Lower lobe of right lung (tissue), 2 donors: ENCODE results near the gene OLFM3. TPM values are rescaled to one million over a fixed set of nuclear protein-coding genes. Genes with fewer than 3 reads are reported as not detected.

ENCODE experiments used
- ATAC-seq, 2 donors: fragments of 200-7000 bp; cut with Tn5 transposase; one replicate each; pipeline ENCODE4 v1.9.1; 2020 to 2022; ENCODE audit warnings: mild to moderate bottlenecking in 2 of 2, moderate library complexity in 2 of 2
- DNase-seq: peaks from one replicate; pipeline ENCODE4 v3.0.0-alpha.2; 2020
- H3K27ac ChIP-seq: fragments of 200-600 bp; one replicate; pipeline ENCODE4 v1.8.0; 2022
- H3K27me3 ChIP-seq: fragments of 200-600 bp; one replicate; pipeline ENCODE4 v1.8.0; 2022; ENCODE audit warnings: low read depth
- H3K36me3 ChIP-seq: fragments of 200-600 bp; one replicate; pipeline ENCODE4 v1.8.0; 2022; ENCODE audit warnings: mild to moderate bottlenecking
- H3K4me1 ChIP-seq: fragments of 200-600 bp; one replicate; pipeline ENCODE4 v1.8.0; 2022
- H3K4me3 ChIP-seq: fragments of 200-600 bp; one replicate; pipeline ENCODE4 v1.8.0; 2022; ENCODE audit warnings: mild to moderate bottlenecking
- H3K9me3 ChIP-seq: fragments of 200-600 bp; one replicate; pipeline ENCODE4 v1.8.0; 2022
- CTCF ChIP-seq: fragments of 200-600 bp; IDR thresholded peaks from one replicate; pipeline ENCODE4 v1.8.0; 2022; ENCODE audit warnings: antibody characterized with exemption, mild to moderate bottlenecking
- intact Hi-C: fragments of 100-400 bp; cut with DNase I; formaldehyde crosslinking; loops from one replicate; pipeline ENCODE4 v1.11.0; 2022
- total RNA-seq: library from RNA; stranded (reverse); fragmentation: NEBNext Ultra II Directional; extraction: Animal tissue kit (Norgen Biotek cat#: 25700); gene quantifications from one replicate; pipeline ENCODE4 v1.2.1, GENCODE V29; 2021
- donor health status: DM: no; HTN: yes; CAD: no; lungs with severe emphysema.

OLFM3 gene
- total RNA-seq, 1 donor from 2014 or later, result not detected

- no peak for DNase-seq
- H3K36me3 ChIP-seq, result no peaks in the 10 kb centered on the region
- no peak for ATAC-seq
- no peak overlapping the region for H3K4me3 ChIP-seq
- intact Hi-C loops, result no loop called here
- no peak for TF ChIP-seq CTCF
- H3K27ac ChIP-seq, result no peak overlapping the region
- H3K4me1 ChIP-seq, result no peaks in the 10 kb centered on the region
- H3K27me3 ChIP-seq, result no peaks in the 10 kb centered on the region
- H3K9me3 ChIP-seq, result no peaks in the 10 kb centered on the region
Measured at GRCh38 chr1:101841824-101842223, 154.9 kb downstream of the OLFM3 start.

GRCh38 chr1:101835988-101836387 is 160.7 kb downstream of the OLFM3 start:
- no peak for DNase-seq
- Histone ChIP-seq H3K27ac (no peak overlapping the region), H3K27me3 (no peaks in the 10 kb centered on the region), H3K36me3 (no peaks in the 10 kb centered on the region), H3K9me3 (no peaks in the 10 kb centered on the region), H3K4me1 (no peaks in the 10 kb centered on the region), H3K4me3 (no peak overlapping the region)
- intact Hi-C loops, result no loop called here
- no peak for TF ChIP-seq CTCF
- ATAC-seq, result no peak

- intact Hi-C loops, result no loop called here
- H3K36me3 ChIP-seq, result no peaks in the 10 kb centered on the region
- DNase-seq (no peak), ATAC-seq (no peak)
- H3K27ac ChIP-seq, result no peak overlapping the region
- no peaks in the 10 kb centered on the region for H3K4me1 ChIP-seq
- no peak overlapping the region for H3K4me3 ChIP-seq
- H3K9me3 ChIP-seq, result no peaks in the 10 kb centered on the region
- TF ChIP-seq CTCF, result no peak
- no peaks in the 10 kb centered on the region for H3K27me3 ChIP-seq
Measured at GRCh38 chr1:101833312-101833711, 163.4 kb downstream of the OLFM3 start.

- no peak for ATAC-seq
- intact Hi-C loops, result no loop called here
Measured at GRCh38 chr1:101826416-101826815, 170.3 kb downstream of the OLFM3 start.

GRCh38 chr1:101820071-101820470 is 176.7 kb downstream of the OLFM3 start:
- DNase-seq (no peak), ATAC-seq (peak in 1 of 2 donors; percentile 82)
- Histone ChIP-seq H3K4me1 (no peaks in the 10 kb centered on the region), H3K27me3 (no peaks in the 10 kb centered on the region), H3K36me3 (no peaks in the 10 kb centered on the region), H3K9me3 (no peaks in the 10 kb centered on the region), H3K27ac (no peak overlapping the region), H3K4me3 (no peak overlapping the region)
- TF ChIP-seq CTCF, result peak; percentile 35
- intact Hi-C loops, result no loop called here

More at GRCh38 chr1:101826416-101826815, 170.3 kb downstream of the OLFM3 start:
- Histone ChIP-seq H3K4me1 (no peaks in the 10 kb centered on the region), H3K27me3 (no peaks in the 10 kb centered on the region), H3K36me3 (no peaks in the 10 kb centered on the region), H3K9me3 (no peaks in the 10 kb centered on the region), H3K4me3 (no peak overlapping the region), H3K27ac (no peak overlapping the region)
- no peak for DNase-seq
- no peak for TF ChIP-seq CTCF

- DNase-seq, result no peak
- intact Hi-C loops, result no loop called here
- no peak overlapping the region for H3K4me3 ChIP-seq
- no peaks in the 10 kb centered on the region for H3K27me3 ChIP-seq
- no peak for TF ChIP-seq CTCF
- H3K4me1 ChIP-seq, result no peaks in the 10 kb centered on the region
- no peak for ATAC-seq
- no peak overlapping the region for H3K27ac ChIP-seq
- H3K36me3 ChIP-seq, result no peaks in the 10 kb centered on the region
- no peaks in the 10 kb centered on the region for H3K9me3 ChIP-seq
Measured at GRCh38 chr1:101816262-101816661, 180.5 kb downstream of the OLFM3 start.
